Stimulated activated CD4-positive, alpha-beta T cell treated with anti-CD3 and anti-CD28 coated beads, Interleukin-12 subunit alpha, Interleukin-12 subunit beta, amount 100 ng/mL, for 24 hours (primary cell): Measurements from ENCODE around the gene INIP.

ENCODE experiments used
- DNase-seq, 2 experiments: peaks; one replicate each; pipeline ENCODE4 v3.0.0-alpha.2; 2020; ENCODE audit warnings: low read depth in 2 of 2

INIP gene

GRCh38 chr9:112717661-112718331, at the start of gene INIP:
Gene INIP (minus strand): TSS chr9:112718117. CDS start chr9:112716485, 1,632 bp downstream.
- DNase-seq = peak; percentile 94

- DNase-seq = no peak
These were observed 47.4 kb upstream of the INIP start for GRCh38 chr9:112765281-112765680.

GRCh38 chr9:112764837-112765236, 46.9 kb upstream of the INIP start:
- DNase-seq = no peak

GRCh38 chr9:112764344-112764743, 46.4 kb upstream of the INIP start:
- DNase-seq = no peak

- no peak for DNase-seq
These were observed 45.0 kb upstream of the INIP start for GRCh38 chr9:112762726-112763518.

GRCh38 chr9:112761912-112762655, 44.2 kb upstream of the INIP start:
- DNase-seq = no peak

GRCh38 chr9:112760821-112761220, 42.9 kb upstream of the INIP start:
- DNase-seq = no peak

- no peak for DNase-seq
These were observed 40.0 kb upstream of the INIP start for GRCh38 chr9:112757940-112758339.

- DNase-seq = no peak
These were observed 39.5 kb upstream of the INIP start for GRCh38 chr9:112757282-112757883.

- DNase-seq = no peak
These were observed 37.8 kb upstream of the INIP start for GRCh38 chr9:112755675-112756074.

- no peak for DNase-seq
These were observed 37.1 kb upstream of the INIP start for GRCh38 chr9:112755016-112755427.

GRCh38 chr9:112754578-112754977, 36.7 kb upstream of the INIP start:
- no peak for DNase-seq

GRCh38 chr9:112753725-112754124, 35.8 kb upstream of the INIP start:
- DNase-seq = no peak

- no peak for DNase-seq
These were observed 34.6 kb upstream of the INIP start for GRCh38 chr9:112752334-112753125.

- peak in 1 of 2 experiments; percentile 34 for DNase-seq
These were observed 33.3 kb upstream of the INIP start for GRCh38 chr9:112751056-112751795.

GRCh38 chr9:112750764-112751055, 32.8 kb upstream of the INIP start:
- no peak for DNase-seq

- peak; percentile 45 to 72 for DNase-seq
These were observed 32.3 kb upstream of the INIP start, which contains the start of gene SNX30 for GRCh38 chr9:112750016-112750763. Gene SNX30 (plus strand): TSS chr9:112750760. CDS start chr9:112751002, 242 bp downstream.

- no peak for DNase-seq
These were observed 29.2 kb upstream of the INIP start for GRCh38 chr9:112747094-112747493.

- no peak for DNase-seq
These were observed 26.3 kb upstream of the INIP start for GRCh38 chr9:112744177-112744576.
